Left lung (tissue), 10 donors: Measurements from ENCODE around the gene PGAM2. TPM values are rescaled to one million over a fixed set of nuclear protein-coding genes. Genes with fewer than 3 reads are reported as not detected.
A peak's percentile ranks its signal among the peaks of the same experiment; 100 is the strongest.

Experiments
- ATAC-seq: fragments of 200-7000 bp; cut with Tn5 transposase; one replicate; pipeline ENCODE4 v1.9.1; 2020; ENCODE audit warnings: moderate library complexity
- DNase-seq, 4 donors: peaks; one replicate each; pipeline ENCODE4 v3.0.0-alpha.2; 2013 to 2020
- H3K27ac ChIP-seq, 2 donors: fragments of 200-600 bp; sonication (generic) in 1 of 2; one replicate each; pipeline versions ENCODE4 v1.5.0 to v1.8.0; 2020 to 2021
- H3K27me3 ChIP-seq, 2 donors: fragments of 200-600 bp; sonication (generic) in 1 of 2; one replicate each; pipeline versions ENCODE4 v1.5.0 to v1.8.0; 2020 to 2021
- H3K36me3 ChIP-seq, 2 donors: fragments of 200-600 bp; sonication (generic) in 1 of 2; one replicate each; pipeline versions ENCODE4 v1.5.0 to v1.8.0; 2020 to 2021
- H3K4me1 ChIP-seq, 2 donors: fragments of 200-600 bp; one replicate each; pipeline ENCODE4 v1.8.0; 2021
- H3K4me3 ChIP-seq, 2 donors: fragments of 200-600 bp; sonication (generic) in 1 of 2; one replicate each; pipeline versions ENCODE4 v1.5.0 to v1.8.0; 2020 to 2021; ENCODE audit warnings: mild to moderate bottlenecking in 1 of 2
- H3K9me3 ChIP-seq, 2 donors: fragments of 200-600 bp; sonication (generic) in 1 of 2; one replicate each; pipeline versions ENCODE4 v1.5.0 to v1.8.0; 2020 to 2021
- CTCF ChIP-seq, 2 donors: fragments of 200-600 bp; sonication (generic) in 1 of 2; IDR thresholded peaks; one replicate each; pipeline versions ENCODE4 v1.5.0 to v1.8.0; 2021; ENCODE audit warnings: antibody characterized with exemption in 2 of 2
- intact Hi-C, 2 donors: fragments of 100-400 bp; cut with DNase I; formaldehyde crosslinking; loops; one replicate each; pipeline versions ENCODE4 v1.11.2 to v1.14.2; 2022
- polyA plus RNA-seq, 6 donors: library from polyadenylated mRNA; unstranded; fragments of 120-200 nt; gene quantifications; one replicate each; pipeline ENCODE4 v1.2.1, GENCODE V29; 2013; ENCODE audit not compliant: insufficient read length in 6 of 6
- total RNA-seq, 2 donors: library from RNA; stranded (reverse); fragmentation: NEBNext Ultra II Directional; extraction: Animal tissue kit (Norgen Biotek cat#: 25700); gene quantifications; one replicate each; pipeline ENCODE4 v1.2.1, GENCODE V29; 2021
- donor health status: DM: no; HTN: yes; CAD: no.
- donor health status: DM: no; HTN: no; CAD: no.

PGAM2 gene
- total and polyA plus RNA-seq, 8 donors, result 0.24 to 0.79 (median 0.52) TPM; not detected in 2

GRCh38 chr7:44077681-44078091 lies 12.3 kb upstream of the PGAM2 start:
- Histone ChIP-seq H3K9me3 (no peaks in the 10 kb centered on the region), H3K4me1 (peaks cover 7 to 46% of the 10 kb centered on the region in 2 donors), H3K27me3 (no peaks in the 10 kb centered on the region), H3K27ac (no peak overlapping the region), H3K36me3 (peaks cover 0 to 81% of the 10 kb centered on the region in 2 donors), H3K4me3 (no peak overlapping the region)
- no peak for TF ChIP-seq CTCF (IDR thresholded peaks at IDR 0.05)
- DNase-seq, result peak in 1 of 4 donors; percentile 8
- ATAC-seq, result no peak
- intact Hi-C loops, result no loop called here

GRCh38 chr7:44077061-44077460 lies 11.7 kb upstream of the PGAM2 start:
- Histone ChIP-seq H3K4me3 (no peak overlapping the region), H3K27me3 (no peaks in the 10 kb centered on the region), H3K36me3 (peaks cover 0 to 84% of the 10 kb centered on the region in 2 donors), H3K27ac (no peak overlapping the region), H3K4me1 (peaks cover 7 to 52% of the 10 kb centered on the region in 2 donors), H3K9me3 (no peaks in the 10 kb centered on the region)
- TF ChIP-seq CTCF (IDR thresholded peaks at IDR 0.05), result no peak
- intact Hi-C loops, result no loop called here
- ATAC-seq (no peak), DNase-seq (peak in 2 of 4 donors; percentile 32 to 62)

- TF ChIP-seq CTCF (IDR thresholded peaks at IDR 0.05), result no peak
- peak in 2 of 4 donors; percentile 29 to 74 for DNase-seq
- Histone ChIP-seq H3K36me3 (peaks cover 0 to 84% of the 10 kb centered on the region in 2 donors), H3K4me1 (peaks cover 5 to 51% of the 10 kb centered on the region in 2 donors), H3K27ac (no peak overlapping the region), H3K27me3 (no peaks in the 10 kb centered on the region), H3K4me3 (no peak overlapping the region), H3K9me3 (no peaks in the 10 kb centered on the region)
- intact Hi-C loops, result no loop called here
- no peak for ATAC-seq
Measured at GRCh38 chr7:44076101-44076895, 10.9 kb upstream of the PGAM2 start.

GRCh38 chr7:44075296-44076075 lies 10.1 kb upstream of the PGAM2 start:
- TF ChIP-seq CTCF (IDR thresholded peaks at IDR 0.05), result no peak
- ATAC-seq (no peak), DNase-seq (peak in 2 of 4 donors; percentile 30 to 72)
- H3K27me3 ChIP-seq, result no peaks in the 10 kb centered on the region
- no peak overlapping the region for H3K4me3 ChIP-seq
- no peaks in the 10 kb centered on the region for H3K9me3 ChIP-seq
- H3K4me1 ChIP-seq, result peaks cover 0 to 43% of the 10 kb centered on the region in 2 donors
- H3K27ac ChIP-seq, result no peak overlapping the region
- H3K36me3 ChIP-seq, result peaks cover 0 to 81% of the 10 kb centered on the region in 2 donors
- intact Hi-C loops, result no loop called here

GRCh38 chr7:44074349-44074695 lies 9.0 kb upstream of the PGAM2 start:
- peak overlapping the region; percentile 42 to 91 for H3K27ac ChIP-seq
- TF ChIP-seq CTCF (IDR thresholded peaks at IDR 0.05), result no peak
- no peaks in the 10 kb centered on the region for H3K27me3 ChIP-seq
- H3K4me3 ChIP-seq, result peak overlapping the region in 1 of 2 donors; percentile 16
- DNase-seq, result no peak
- H3K9me3 ChIP-seq, result no peaks in the 10 kb centered on the region
- H3K36me3 ChIP-seq, result peaks cover 0 to 69% of the 10 kb centered on the region in 2 donors
- peaks cover 0 to 34% of the 10 kb centered on the region in 2 donors for H3K4me1 ChIP-seq
- ATAC-seq, result peak; percentile 6
- intact Hi-C loops, result no loop called here
